Renal cortical epithelial cell (primary cell): Measurements from ENCODE around the gene TDG. TPM values are rescaled to one million over a fixed set of nuclear protein-coding genes. Genes with fewer than 3 reads are reported as not detected.
"Not testable (repeated sequence)": the region's sequence is repeated elsewhere in the genome, so short reads cannot be mapped to it uniquely, and the experiment has no call there.

Source experiments
- DNase-seq: peaks from one replicate; pipeline ENCODE4 v3.0.0-alpha.2; 2011; ENCODE audit warnings: low read depth
- total RNA-seq: library from RNA; depleted of rRNA; stranded (reverse); fragments of >200 nt; gene quantifications from 2 replicates; pipeline ENCODE4 v1.2.3, GENCODE V29; 2014

Gene TDG
- total RNA-seq, 1 donor from 2014 or later, result 35.9 TPM

DNA sequence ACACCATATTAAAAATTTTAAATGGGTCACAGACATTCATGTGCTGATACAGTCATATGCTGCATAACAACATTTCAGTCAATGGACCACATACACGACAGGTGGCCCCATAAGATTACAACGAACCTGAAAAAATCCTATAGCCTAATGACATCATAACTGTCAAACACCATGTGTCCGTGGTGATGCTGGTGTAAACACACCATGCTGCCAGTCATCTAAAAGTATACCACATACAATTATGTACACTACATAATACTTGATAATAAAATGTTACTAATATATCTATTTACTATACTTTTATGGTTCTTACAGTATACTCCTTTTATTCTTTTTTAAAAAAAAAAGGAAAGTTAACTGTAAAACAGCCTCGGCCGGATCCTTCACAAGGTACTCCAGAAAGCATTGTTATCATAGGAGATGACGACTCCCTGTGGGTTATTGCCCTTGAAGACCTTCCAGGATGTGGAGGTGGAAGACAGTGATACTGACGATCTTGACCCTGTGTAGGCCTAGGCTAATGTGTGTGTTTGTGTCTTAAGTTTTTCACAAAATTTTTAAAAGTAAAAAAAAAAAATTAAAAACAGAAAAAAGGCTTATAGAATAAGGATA lies 5.0 kb upstream of the TDG start:
- no peak for DNase-seq

DNA sequence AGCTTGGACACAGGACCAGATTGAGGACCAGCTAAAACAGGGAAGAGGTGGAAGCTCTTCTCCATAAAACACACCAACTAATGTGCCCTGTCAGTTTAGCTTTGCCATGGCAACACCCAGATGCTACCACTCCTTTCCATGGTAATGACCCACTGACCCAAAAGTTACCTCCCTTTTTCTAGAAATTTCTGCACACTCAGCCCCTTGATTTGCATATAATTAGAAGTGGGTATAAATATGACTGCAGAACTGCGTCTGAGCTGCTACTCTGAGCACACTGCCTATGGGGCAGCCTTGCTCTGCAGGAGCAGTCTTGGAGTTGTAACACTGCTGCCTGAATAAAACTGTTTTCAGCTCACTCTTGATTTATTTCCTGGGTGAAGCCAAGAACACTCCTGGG lies 3.2 kb upstream of the TDG start:
- DNase-seq, result no peak

DNA sequence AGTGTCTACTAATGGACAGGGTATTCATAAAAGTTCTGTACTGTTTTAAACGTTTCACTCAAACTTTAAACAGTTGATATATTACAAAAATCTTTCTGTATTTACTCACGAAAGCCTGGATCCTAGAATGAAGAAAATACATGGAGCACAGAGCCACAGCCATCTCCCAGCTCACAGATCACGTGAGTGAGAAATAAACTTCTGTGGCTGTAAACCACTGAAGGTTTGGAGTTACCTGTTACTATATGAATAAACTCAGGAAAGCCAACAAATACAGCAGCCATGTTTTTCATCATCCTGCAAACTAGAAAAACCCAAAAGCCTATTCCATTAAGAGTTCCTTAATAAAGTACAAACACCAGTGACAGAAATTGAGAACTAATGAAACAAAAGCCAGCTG lies 867 bp upstream of the TDG start:
- no peak for DNase-seq

DNA sequence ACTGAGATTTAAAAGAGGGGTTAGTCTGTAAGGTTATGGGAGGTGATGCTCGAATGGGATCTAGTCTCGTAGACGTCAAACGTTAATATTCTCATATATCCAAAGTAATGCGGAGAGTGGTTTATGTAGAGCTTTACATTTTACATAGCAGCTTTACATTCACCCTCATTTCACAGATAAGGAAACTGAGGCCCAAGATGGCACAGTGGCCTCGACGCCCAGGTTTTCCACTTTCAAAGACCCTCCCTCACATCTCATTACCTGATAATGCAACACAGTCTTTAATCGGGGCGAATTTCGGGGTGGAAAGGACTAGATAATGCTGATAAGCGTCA lies 450 bp upstream of the TDG start:
- DNase-seq, result no peak

DNA sequence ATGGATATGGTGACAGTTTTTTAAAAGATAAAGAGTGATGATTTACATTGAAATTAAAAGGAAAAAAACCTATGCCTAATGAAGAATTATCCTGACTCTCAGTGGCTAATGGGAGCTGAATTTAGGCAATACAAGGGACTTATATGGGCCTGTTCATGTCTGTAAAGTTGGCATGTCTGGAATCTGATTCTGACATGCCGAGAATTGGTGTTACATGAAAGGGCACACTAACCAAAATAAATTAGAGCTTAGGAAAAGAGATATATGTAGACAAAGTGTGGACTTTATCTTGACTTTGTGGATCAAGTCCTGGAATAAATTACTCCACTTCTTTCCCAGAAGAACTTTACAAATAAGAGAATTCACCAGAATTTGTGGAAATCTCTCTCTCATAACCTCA lies 1.1 kb downstream of the TDG start:
- DNase-seq, result no peak

DNA sequence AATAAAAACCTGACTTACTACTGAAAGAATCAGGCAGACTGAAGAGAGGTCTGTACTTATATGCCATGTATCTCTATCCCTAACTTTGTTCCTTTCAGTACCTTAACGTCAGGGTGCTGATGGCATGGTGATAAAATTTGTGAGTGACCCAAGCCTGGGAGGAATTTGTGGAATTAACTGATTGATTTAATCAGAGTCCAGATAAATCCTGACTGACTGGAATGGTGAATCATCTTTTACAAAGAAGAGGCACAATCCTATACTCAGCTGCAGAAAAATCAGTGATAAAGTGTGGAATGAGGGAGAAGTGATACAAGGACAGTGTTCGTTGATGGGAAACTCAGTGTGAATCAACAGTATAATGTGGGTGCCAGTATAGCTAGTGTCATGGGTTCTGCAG lies 3.7 kb downstream of the TDG start:
- peak; percentile 50 for DNase-seq

DNA sequence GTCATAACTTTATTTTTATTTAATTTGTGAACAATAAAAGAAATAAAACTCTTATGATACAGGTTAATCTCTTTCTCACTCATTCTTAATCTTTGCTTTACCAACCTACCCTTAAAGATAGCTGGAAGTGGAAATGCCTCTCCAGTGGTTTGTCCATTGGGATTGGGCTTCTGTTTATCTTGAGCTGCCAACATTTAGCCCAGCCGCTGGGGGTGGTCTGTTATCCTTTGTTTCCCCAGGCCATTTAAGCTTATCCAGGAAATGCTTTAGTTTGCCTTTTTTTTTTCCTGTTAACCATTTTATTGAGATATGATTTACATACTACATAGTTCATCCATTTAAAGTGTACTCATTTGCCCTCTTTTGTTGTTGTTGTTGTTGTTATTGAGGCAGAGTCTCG lies 8.2 kb downstream of the TDG start:
- DNase-seq, result no peak

DNA sequence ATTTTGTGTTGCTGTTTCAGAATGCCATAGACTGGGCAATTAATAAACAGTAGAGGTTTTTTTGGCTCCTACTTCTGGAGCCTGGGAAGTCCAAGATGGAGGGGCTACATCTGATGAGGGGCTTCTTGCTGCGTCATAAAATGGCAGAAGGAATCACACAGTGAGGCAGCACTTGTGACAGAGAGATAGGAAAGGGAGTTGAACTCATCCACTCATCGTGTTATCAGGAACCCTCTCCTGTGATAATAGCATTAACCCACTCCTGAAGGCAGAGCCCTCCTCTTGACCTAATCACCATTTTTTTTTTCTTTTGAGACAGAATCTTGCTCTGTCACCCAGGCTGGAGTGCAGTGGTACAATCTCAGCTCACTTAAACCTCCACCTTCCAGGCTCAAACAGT lies 9.7 kb downstream of the TDG start:
- DNase-seq, result no peak

DNA sequence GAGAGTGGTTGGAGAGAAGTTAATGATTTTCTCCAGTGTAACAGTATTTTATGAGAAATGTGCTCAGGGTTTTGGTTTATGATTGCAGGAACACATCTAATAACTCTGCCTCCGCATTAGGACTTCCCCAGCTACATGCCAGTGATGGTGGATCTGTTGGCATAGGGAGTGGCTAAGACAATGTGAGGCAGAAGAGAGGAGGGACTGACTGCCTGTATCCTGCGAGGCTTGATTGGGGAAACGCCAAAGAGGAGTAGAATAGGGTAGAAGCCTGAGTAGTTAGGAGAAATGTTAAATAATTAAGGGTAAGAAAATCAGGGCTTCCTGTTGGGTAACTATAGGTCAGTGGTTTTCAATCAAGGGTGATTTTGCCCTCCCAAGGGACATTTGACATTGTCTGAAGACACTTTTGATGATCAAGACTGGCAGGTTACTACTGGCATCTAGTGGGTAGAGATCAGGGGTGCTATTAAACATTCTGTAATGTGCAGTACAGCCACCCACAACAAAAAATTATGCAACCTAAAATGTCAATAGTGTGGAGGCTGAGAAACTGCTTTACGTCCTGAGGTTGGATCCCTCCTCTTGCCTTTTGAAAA lies 12.8 kb downstream of the TDG start:
- DNase-seq, result no peak

DNA sequence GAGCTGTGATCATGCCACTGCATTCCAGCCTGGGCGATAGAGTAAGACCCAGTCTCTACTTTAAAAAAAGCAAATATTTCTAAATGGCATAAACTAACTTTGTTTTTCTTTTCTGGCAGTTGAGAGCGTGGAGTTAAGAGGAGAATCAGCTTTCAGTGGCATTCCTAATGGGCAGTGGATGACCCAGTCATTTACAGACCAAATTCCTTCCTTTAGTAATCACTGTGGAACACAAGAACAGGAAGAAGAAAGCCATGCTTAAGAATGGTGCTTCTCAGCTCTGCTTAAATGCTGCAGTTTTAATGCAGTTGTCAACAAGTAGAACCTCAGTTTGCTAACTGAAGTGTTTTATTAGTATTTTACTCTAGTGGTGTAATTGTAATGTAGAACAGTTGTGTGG lies 21.2 kb downstream of the TDG start:
- DNase-seq, result peak; percentile 45

DNA sequence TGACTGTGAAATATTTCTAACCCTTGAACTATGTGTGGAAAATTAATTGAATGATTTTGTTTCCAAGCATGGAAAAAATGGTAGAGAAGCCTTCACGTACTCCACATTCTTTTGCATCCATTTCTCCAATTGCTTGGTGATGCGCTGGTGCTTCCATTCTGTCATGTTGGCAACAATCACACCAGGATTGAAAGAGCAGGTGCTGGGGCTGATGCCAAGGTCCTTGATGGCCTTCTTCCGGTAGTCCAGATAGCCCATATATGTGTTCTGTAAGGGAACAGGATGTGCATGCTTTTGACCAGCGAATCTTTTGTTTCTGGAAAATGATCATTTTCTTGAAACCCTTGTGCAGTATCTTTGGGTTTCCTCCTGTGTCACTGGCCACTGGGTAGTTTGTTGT lies 28.6 kb downstream of the TDG start:
- no peak for DNase-seq

DNA sequence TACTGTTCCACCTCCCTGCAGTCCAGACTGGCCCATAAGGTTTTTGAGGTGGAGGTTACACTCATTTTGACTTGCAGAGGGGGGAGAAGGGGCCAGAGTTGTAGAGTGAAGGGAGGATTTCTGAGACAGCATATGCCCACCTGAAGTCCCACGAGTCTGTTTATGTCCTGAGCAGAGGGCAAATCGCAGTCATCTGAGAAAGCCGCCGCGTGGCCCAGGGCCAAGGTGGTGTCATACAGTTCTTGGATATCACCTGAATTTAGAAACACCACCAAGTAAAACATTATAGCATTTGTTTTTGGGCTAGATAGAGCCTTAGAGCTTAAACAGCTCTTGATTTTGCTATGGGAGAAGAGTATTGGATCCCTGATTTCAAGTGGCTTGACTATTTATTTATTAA lies 30.9 kb downstream of the TDG start:
- DNase-seq, result no peak

DNA sequence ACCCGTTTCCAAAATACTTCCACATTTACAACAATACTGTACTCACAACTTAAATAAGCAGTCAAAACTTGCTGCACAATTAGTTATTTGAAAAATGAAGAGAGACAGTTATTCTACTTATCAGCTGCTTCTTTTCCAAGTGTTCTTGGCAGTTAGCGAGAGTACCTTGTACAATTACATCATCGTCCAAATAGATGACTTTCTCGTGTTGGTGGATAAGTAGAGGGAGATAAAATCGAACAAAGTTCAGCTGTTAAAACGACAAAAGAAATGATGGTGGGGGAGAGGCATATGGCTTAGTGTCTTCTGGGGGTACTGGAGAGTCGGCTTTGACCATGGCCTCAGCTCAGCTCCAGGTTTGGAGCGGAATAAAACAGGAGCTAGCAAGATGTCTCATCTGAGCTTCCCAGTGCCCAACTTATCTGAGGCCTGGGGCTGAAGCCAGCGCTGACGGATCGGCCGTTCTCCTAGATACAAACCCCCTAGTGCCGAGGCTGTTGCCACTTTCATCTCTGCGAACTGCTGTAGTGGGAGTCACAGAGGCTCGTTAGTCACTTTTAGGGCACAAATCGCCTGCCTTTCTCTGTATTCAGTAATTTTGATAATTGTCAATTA lies 31.7 kb downstream of the TDG start:
- DNase-seq, result no peak

DNA sequence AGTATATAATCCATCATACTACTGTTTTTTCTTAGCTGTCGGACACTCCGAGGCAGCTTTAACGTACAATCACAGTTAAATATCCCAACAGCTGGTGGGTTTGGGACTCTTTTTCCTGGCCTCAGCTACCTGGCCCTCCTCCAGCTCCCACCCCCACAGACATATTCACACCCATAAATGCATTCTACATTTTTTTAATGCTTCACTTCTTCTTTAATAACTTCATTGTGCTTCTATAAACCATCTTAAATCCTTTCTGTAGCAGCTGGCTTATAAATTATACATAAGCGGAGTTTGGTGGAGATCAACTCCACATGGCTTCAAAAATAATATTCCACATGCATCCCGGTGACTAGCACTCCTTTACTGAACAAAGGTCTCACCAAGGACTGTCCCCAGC lies 33.3 kb downstream of the TDG start:
- no peak for DNase-seq

DNA sequence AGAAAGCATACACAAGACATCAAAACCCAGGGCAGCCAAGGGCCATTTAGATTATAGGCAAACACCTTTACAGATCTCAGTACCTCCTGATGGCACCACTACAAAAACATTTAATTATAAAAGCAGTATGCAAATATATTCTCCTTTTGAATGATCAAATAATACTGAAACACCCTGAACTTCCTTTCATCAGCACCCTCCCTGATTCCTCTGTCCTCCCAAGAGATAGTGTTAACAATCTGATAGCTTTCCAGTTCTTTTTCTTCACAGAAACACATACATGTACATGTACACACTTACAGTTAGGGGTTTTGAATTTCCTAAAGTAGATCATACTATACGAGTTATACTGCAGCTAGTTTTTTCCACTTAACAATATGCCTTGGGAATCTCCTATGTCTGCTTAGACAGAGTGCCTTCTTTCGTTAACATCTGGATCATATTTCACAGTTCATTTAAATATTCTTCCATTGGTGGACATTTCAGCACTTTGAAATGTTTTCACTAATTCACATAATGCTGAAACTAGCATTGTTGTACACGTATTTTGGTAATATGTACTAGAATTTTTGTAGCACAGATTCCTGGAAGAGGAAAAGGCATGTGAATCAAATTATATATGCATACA lies 35.2 kb downstream of the TDG start:
- DNase-seq, result no peak

DNA sequence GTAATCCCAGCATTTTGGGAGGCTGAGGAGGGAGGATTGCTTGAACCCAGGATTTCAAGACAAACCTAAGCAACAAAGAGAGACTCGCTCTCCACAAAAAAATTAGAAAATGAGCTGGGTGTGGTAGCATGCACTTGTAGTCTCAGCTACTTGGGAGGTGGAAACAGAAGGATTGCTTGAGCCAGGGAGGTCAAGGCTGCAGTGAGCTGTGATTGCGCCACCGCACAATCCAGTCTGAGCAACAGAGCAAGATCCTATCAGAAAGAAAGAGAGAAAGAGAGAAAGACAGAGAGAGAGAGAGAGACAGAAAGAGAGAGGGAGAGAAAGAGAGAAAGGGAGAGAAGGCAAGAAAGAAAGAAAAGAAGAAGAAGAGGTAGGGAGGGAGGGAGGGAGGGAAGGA lies 37.0 kb downstream of the TDG start:
- DNase-seq, result no peak

DNA sequence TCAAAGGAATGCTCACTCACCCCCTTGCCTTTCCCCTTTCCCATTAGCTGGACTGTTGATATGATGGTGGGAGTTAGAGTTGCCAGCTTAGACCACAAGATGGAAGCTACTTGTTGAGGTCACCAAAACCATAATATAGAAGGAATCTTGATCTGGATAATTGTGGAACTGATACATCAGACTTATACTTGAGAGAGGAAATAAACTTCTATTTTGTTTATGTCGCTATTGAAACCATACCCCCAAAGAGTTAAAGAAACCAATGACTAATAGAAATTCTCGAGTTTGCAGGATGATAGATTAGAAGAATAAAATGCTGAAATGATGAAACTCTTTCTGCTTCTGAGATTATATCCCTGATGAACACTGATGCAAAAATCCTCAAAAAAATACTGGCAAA lies 37.9 kb downstream of the TDG start:
- no peak for DNase-seq

DNA sequence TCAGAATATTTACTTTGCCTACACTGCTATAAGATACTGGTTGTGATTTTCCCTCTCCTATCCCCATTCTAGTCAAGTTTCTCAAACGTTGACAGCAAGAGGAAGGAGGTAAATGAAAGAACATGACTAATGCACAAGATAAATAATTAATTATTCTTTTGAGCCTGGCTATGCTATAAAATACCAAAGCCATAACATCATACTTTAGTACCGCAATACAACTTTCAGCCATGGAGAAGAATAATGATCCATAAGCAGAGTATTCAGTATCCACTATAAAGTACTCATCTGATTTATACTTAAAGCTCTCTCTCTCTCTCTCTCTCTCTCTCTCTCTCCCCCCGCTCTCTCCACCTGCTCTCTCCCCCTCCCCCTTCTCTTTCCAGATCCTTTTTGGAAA lies 41.3 kb downstream of the TDG start:
- peak; percentile 87 for DNase-seq

DNA sequence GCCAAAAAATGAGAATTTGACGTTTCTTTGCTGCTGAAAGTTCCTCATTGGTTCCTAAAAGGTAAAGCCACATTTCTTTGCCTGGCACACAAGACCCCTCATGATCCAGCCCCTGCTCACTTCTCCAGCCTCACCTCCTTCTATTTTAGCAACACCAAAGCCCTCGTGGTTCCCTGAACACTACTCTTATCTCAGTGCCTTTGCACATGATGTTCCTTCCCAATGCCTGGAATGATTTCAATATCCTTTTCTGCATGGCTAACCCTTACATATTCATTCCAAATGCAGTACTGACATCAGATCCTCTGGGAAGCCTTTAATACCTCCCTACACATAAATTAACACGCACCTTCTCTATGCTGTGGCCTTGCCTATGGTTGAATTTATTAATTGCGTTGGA lies 44.4 kb downstream of the TDG start:
- no peak for DNase-seq

DNA sequence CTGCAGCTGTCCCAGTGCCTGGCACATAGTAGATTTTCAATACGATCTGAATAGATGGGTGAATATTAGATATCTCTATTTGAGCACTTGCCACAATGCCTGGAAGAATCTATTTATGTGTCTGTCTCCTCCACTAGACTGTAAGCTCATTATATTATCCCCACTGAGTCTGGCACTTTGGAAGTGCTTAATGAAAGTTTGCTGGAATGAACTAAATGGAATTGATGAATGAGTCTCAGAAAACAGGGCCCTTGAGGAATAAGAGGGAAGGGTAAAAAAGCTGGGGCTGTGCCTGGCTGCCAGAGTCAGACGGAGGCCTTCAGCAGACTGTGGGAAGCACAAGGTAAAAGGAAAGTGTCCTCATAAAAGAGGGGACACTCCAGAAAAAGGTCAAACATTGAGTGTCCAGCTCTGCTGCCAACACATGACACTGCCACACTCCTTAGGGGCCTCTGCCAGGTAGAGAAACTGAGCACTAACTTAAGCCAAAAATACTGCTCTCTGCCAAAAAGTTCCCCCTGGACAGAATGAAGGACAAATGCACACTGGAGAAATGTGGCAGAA lies 45.0 kb downstream of the TDG start:
- no peak for DNase-seq

DNA sequence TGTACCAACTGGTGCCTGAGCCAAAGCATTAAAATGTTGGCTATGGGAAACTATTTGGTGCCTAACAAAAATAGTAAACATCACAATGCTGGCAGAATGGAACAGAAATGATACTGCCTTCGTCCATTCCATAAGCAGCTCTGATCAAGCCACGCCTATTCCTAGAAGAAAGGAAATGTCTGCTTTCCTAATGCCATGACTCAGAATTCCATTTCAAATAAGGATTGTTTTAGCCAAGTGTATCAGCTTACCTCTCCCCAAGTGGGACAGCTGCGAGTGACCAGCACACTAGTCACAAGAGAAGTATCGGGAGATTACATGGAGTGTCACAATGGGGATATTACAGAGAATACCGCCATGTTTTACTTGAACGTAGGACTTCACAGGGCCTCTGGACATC lies 45.6 kb downstream of the TDG start:
- DNase-seq, result peak; percentile 90

DNA sequence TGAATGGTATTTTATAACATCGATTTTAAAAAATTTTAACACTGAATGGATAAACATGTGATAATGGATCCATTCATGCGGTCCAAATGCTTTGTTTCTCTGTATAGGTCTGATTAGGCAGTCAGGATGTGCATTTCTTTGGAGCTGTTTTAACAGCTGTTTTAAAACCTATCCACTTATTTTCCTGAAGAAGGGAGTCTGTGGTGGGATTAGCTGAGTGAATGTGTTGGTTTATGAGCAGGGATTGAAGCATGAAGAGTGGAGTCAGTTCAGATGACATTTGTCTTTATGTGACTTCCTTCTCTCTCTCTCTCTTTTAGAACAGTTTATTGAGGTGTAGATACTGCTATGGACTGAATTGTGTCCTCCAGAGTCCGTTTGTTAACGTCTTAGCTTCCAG lies 46.7 kb downstream of the TDG start:
- no peak for DNase-seq

DNA sequence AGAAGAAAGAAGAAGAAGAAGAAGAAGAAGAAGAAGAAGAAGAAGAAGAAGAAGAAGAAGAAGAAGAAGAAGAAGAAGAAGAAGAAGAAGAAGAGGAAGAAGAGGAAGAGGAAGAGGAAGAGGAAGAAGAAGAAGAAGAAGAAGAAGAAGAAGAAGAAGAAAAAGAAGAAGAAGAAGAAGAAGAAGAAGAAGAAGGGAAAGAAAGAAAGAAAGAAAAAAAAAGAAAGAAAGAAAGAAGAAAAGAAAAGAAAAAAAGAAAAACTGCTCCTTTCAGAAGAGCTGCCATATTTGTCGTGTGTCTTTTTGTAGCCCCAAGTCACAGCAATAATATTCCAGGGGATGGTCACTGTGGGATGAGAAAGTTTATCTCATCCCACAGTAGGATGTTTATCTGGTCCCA lies 56.2 kb downstream of the TDG start:
- DNase-seq, result not testable (repeated sequence)
